ENCODE data around the gene FILIP1. TPM values are rescaled to one million over a fixed set of nuclear protein-coding genes. Genes with fewer than 3 reads are reported as not detected.

The FILIP1 gene
- polyA plus RNA-seq, 1 of the 3 experiments (the other 2 are of a cell fraction) = 0.03 TPM

DNA sequence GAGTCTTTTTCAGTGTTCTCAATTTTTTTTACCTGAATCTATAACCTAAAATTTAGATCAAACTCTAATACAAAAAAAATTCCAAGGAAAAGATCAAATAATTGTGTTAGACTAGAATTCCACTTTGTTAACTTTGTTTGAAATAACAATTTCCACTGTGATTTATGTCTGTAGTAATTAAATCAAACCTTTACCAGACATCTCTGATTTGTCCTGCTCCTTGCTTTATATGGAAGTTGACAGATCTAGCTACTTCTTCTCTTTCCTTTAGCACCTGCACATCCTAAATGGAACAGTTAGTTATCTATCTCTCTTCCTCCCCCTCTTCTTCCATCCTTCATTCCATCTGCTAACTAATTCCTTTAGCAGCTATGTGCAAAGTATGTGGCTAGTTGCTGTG lies 109.5 kb downstream of the FILIP1 start (continued):
- TF ChIP-seq, protein P1, sequence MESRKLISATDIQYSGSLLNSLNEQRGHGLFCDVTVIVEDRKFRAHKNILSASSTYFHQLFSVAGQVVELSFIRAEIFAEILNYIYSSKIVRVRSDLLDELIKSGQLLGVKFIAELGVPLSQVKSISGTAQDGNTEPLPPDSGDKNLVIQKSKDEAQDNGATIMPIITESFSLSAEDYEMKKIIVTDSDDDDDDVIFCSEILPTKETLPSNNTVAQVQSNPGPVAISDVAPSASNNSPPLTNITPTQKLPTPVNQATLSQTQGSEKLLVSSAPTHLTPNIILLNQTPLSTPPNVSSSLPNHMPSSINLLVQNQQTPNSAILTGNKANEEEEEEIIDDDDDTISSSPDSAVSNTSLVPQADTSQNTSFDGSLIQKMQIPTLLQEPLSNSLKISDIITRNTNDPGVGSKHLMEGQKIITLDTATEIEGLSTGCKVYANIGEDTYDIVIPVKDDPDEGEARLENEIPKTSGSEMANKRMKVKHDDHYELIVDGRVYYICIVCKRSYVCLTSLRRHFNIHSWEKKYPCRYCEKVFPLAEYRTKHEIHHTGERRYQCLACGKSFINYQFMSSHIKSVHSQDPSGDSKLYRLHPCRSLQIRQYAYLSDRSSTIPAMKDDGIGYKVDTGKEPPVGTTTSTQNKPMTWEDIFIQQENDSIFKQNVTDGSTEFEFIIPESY (IDR thresholded peaks at IDR 0.05; ENCODE audit: borderline replicate concordance, low read depth) = no peak
- TF ChIP-seq ELF1 (IDR thresholded peaks at IDR 0.05) = no peak

DNA sequence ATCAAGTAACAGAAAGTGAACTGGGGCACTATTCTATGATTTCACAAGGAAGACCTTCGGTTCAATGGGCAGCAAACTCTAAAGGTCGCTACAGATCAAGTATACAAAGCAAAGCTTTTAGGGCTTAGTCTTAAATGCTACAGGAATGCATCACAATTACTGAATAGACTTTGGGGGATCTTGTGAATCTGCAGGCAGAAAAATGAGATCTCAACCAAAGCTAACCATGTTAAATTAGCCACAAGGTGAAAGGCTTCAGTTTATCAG lies 111.0 kb downstream of the FILIP1 start:
- WGBS (ENCODE audit: low lambda C conversion rate) = 36% methylated on average over 2 of the region's 2 CpGs
- Histone ChIP-seq H3K4me3 (ENCODE audit: low read depth in 2 of 2, low read length in 1 of 2) (no peak overlapping the region), H3K27ac (ENCODE audit: low read depth in 2 of 2, low read length in 1 of 2) (peak overlapping the region; percentile 21 to 60), H3K4me1 (ENCODE audit: control insufficient read depth in 1 of 2, insufficient read depth in 2 of 2, low read depth in 1 of 2, low read length in 1 of 2) (peaks cover 11% of the 10 kb centered on the region in 2 experiments; a peak in 3 of 4 replicates), H3F3A (replicated peaks; ENCODE audit: insufficient read depth) (no peaks in the 10 kb centered on the region), H3K9me2 (no peaks in the 10 kb centered on the region), H3K9me3 (no peaks in the 10 kb centered on the region), H3K36me3 (replicated peaks in 1 of 2; ENCODE audit: control insufficient read depth in 1 of 2, insufficient read depth in 2 of 2, low read length in 1 of 2) (no peaks in the 10 kb centered on the region), H2AFZ (ENCODE audit: low read depth) (no peak overlapping the region), H3K4me2 (no peak overlapping the region), H4K20me1 (ENCODE audit: insufficient read depth) (no peaks in the 10 kb centered on the region), H3K27me3 (ENCODE audit: insufficient read depth) (no peaks in the 10 kb centered on the region), H3K79me2 (ENCODE audit: insufficient read depth) (no peaks in the 10 kb centered on the region), H3K9ac (no peak overlapping the region)
- no peak for DNase-seq
- ChIA-PET CTCF (no interaction called here), POLR2A (no interaction called here)
- no peak; the same call in 1 of the 2 replicates for TF ChIP-seq TEAD4 (IDR thresholded peaks at IDR 0.05; ENCODE audit: borderline replicate concordance, insufficient read depth)
- TF ChIP-seq, protein P2, sequence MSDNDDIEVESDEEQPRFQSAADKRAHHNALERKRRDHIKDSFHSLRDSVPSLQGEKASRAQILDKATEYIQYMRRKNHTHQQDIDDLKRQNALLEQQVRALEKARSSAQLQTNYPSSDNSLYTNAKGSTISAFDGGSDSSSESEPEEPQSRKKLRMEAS (IDR thresholded peaks at IDR 0.05; ENCODE audit: low read depth) = 0 out of 2 replicates have a peak, but pooled peaks have one; percentile 3
- 0 out of 2 replicates have a peak, but pooled peaks have one; percentile 3 for TF ChIP-seq MXI1 (IDR thresholded peaks at IDR 0.05; ENCODE audit: low read depth, low read length)

DNA sequence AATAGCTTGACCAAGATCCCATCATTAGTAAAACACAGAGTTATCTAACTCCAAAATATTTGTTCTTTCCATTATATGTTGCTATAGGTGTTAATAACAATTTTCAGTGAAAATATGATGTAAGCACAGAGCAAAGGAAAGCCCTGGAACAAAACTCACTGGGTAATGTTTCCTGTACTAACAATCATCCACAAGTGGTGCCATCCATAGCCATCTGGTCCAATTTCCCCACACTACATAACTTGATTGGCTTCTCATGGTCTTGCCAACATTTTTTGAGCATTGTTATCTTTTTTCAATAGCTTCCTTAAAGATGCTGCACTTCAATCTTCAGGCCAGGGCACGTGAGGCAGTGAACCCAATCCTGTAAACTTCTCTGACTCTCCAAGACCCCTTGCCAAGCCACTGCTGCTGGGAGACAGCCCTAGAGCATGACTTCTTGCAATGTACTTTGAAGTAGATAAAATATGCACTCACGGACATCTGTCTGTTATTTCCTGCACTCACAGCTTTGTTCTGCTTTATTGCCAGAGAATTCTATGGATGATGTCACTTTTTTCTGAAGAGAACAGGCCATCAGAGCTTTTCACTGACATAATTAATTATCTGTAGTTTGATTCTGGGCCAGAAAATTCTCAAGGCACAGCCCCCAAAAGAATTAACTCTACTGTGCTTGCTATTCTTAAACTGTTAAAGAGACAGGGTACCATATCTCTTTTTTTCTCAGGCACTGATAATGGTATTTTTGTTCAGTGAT lies 111.5 kb downstream of the FILIP1 start:
- CTCF ChIA-PET = interaction anchor here (0.6 to 0.7 kb wide), 3 partner anchors 11 to 115 kb away, joined by 3 read pairs; no protein-coding TSS in a partner anchor
- Histone ChIP-seq H3K4me2 (no peak overlapping the region), H3K27me3 (ENCODE audit: insufficient read depth) (no peaks in the 10 kb centered on the region)

More for the DNA sequence above, 111.5 kb downstream of the FILIP1 start:
- no peaks in the 10 kb centered on the region for H3K9me3 ChIP-seq
- peak; percentile 9 for DNase-seq
- no peak overlapping the region for H2AFZ ChIP-seq (ENCODE audit: low read depth)
- no peaks in the 10 kb centered on the region for H4K20me1 ChIP-seq (ENCODE audit: insufficient read depth)
- H3K4me3 ChIP-seq (ENCODE audit: low read depth in 2 of 2, low read length in 1 of 2) = no peak overlapping the region
- peak overlapping the region; percentile 21 to 75 for H3K27ac ChIP-seq (ENCODE audit: low read depth in 2 of 2, low read length in 1 of 2)
- no peaks in the 10 kb centered on the region for H3K36me3 ChIP-seq (replicated peaks in 1 of 2; ENCODE audit: control insufficient read depth in 1 of 2, insufficient read depth in 2 of 2, low read length in 1 of 2)
- no peak overlapping the region for H3K9ac ChIP-seq
- peak; percentile 81 for TF ChIP-seq TCF12 (IDR thresholded peaks at IDR 0.05)
- TF ChIP-seq SIN3A (IDR thresholded peaks at IDR 0.05; ENCODE audit: borderline replicate concordance, low read depth, low read length) = no peak
- peak; percentile 38; the same call in 1 of the 2 replicates for TF ChIP-seq POLR2AphosphoS5 (IDR thresholded peaks at IDR 0.05; ENCODE audit: low read depth, low read length)
- peak; percentile 61; the same call in 1 of the 2 replicates for TF ChIP-seq NFIC (IDR thresholded peaks at IDR 0.05; ENCODE audit: borderline replicate concordance)
- peak in 1 of 2 experiments; percentile 40; a peak in 1 of 4 replicates for TF ChIP-seq EP300 (IDR thresholded peaks at IDR 0.05; ENCODE audit: borderline replicate concordance in 1 of 2, low read depth in 1 of 2, low read length in 1 of 2)
- TF ChIP-seq, protein P2 (IDR thresholded peaks at IDR 0.05; ENCODE audit: low read depth) = peak; percentile 10; the same call in 1 of the 2 replicates
- peak; percentile 31; the same call in 1 of the 2 replicates for TF ChIP-seq TEAD4 (IDR thresholded peaks at IDR 0.05; ENCODE audit: borderline replicate concordance, insufficient read depth)
- TF ChIP-seq ELF1 (IDR thresholded peaks at IDR 0.05) = no peak
- TF ChIP-seq MXI1 (IDR thresholded peaks at IDR 0.05; ENCODE audit: low read depth, low read length) = 0 out of 2 replicates have a peak, but pooled peaks have one; percentile 3
- TF ChIP-seq, protein P3, sequence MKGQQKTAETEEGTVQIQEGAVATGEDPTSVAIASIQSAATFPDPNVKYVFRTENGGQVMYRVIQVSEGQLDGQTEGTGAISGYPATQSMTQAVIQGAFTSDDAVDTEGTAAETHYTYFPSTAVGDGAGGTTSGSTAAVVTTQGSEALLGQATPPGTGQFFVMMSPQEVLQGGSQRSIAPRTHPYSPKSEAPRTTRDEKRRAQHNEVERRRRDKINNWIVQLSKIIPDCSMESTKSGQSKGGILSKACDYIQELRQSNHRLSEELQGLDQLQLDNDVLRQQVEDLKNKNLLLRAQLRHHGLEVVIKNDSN (IDR thresholded peaks at IDR 0.05; ENCODE audit: borderline replicate concordance, low read depth) = peak; percentile 51; the same call in 1 of the 2 replicates
- TF ChIP-seq RXRA (IDR thresholded peaks at IDR 0.05; ENCODE audit: borderline replicate concordance, low read depth) = no peak
- TF ChIP-seq, protein P4, sequence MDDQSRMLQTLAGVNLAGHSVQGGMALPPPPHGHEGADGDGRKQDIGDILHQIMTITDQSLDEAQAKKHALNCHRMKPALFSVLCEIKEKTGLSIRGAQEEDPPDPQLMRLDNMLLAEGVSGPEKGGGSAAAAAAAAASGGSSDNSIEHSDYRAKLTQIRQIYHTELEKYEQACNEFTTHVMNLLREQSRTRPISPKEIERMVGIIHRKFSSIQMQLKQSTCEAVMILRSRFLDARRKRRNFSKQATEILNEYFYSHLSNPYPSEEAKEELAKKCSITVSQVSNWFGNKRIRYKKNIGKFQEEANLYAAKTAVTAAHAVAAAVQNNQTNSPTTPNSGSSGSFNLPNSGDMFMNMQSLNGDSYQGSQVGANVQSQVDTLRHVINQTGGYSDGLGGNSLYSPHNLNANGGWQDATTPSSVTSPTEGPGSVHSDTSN (IDR thresholded peaks at IDR 0.05) = peak; percentile 77
- TF ChIP-seq, protein P5, sequence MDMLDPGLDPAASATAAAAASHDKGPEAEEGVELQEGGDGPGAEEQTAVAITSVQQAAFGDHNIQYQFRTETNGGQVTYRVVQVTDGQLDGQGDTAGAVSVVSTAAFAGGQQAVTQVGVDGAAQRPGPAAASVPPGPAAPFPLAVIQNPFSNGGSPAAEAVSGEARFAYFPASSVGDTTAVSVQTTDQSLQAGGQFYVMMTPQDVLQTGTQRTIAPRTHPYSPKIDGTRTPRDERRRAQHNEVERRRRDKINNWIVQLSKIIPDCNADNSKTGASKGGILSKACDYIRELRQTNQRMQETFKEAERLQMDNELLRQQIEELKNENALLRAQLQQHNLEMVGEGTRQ (IDR thresholded peaks at IDR 0.05; ENCODE audit: borderline replicate concordance, low read depth, low read length) = 0 out of 2 replicates have a peak, but pooled peaks have one; percentile 12
- no peaks in the 10 kb centered on the region for H3K9me2 ChIP-seq
- no peaks in the 10 kb centered on the region for H3K79me2 ChIP-seq (ENCODE audit: insufficient read depth)
- POLR2A ChIA-PET = no interaction called here
- WGBS (ENCODE audit: low lambda C conversion rate) = 4% methylated on average over 2 of the region's 2 CpGs
- no peaks in the 10 kb centered on the region for H3F3A ChIP-seq (replicated peaks; ENCODE audit: insufficient read depth)
- H3K4me1 ChIP-seq (ENCODE audit: control insufficient read depth in 1 of 2, insufficient read depth in 2 of 2, low read depth in 1 of 2, low read length in 1 of 2) = peaks cover 11% of the 10 kb centered on the region in 2 experiments; a peak in 3 of 4 replicates
